HepG2 (cell line): ENCODE data around the gene RAP1GAP2. TPM values are rescaled to one million over a fixed set of nuclear protein-coding genes. Genes with fewer than 3 reads are reported as not detected.
A peak's percentile ranks its signal among the peaks of the same experiment; 100 is the strongest.

Source experiments
- ATAC-seq: fragments of 200-7000 bp; cut with Tn5 transposase; 3 replicates; pipeline ENCODE4 v1.9.1; 2020; ENCODE audit warnings: mild to moderate bottlenecking, moderate library complexity
- BruUV-seq: library from RNA; stranded (reverse); fragments of 400-500 nt; replicated peaks from 2 replicates; lab custom pipeline; 2021; lab: Mats Ljungman, UMichigan
- CTCF ChIA-PET: fragments of 300-600 bp; formaldehyde crosslinking; extraction: SDS; loops from one replicate; lab custom pipeline; 2021; ENCODE audit warnings: low total read pairs, inconsistent platforms, low intra/inter-chr PET ratio; lab: Yijun Ruan, JAX
- POLR2A ChIA-PET: fragments of 350-600 bp; sonication (Branson Sonifier 250); formaldehyde crosslinking; loops from one replicate; lab custom pipeline; 2020; ENCODE audit warnings: antibody characterized with exemption, inconsistent platforms; lab: Yijun Ruan, JAX
- DNase-seq: peaks from one replicate; pipeline ENCODE4 v3.0.0-alpha.2; 2015; ENCODE audit warnings: low spot score
- FAIRE-seq: peaks from 3 replicates; lab custom pipeline; 2011; peaks lifted over from hg19 to GRCh38; lab: Jason Lieb, UNC
- H2AFZ ChIP-seq: one replicate; pipeline ENCODE4 v1.6.1; 2011; ENCODE audit warnings: low read length, inconsistent platforms
- H3K27ac ChIP-seq: fragments of 300-600 bp; 3 replicates; pipeline ENCODE4 v1.8.0; 2011; ENCODE audit warnings: mixed run types, mild to moderate bottlenecking, mixed read lengths, low read length, inconsistent platforms; ENCODE audit not compliant: insufficient read depth; ENCODE audit errors: extremely low read length
- H3K27me3 ChIP-seq, 2 experiments: fragments of 200-600 bp in 1 of 2; 2 replicates in 1 of 2; 3 replicates in 1 of 2; pipeline versions ENCODE4 v1.6.0 to v1.8.0; 2011; ENCODE audit warnings: low read length in 2 of 2, mild to moderate bottlenecking in 2 of 2, moderate library complexity in 2 of 2, inconsistent platforms in 1 of 2; ENCODE audit not compliant: insufficient read depth in 2 of 2, control insufficient read depth in 1 of 2
- H3K36me3 ChIP-seq, 2 experiments: fragments of 200-600 bp in 1 of 2; replicated peaks in 1 of 2; 2 replicates in 1 of 2; 3 replicates in 1 of 2; pipeline versions ENCODE4 v1.5.1 to v1.8.0; 2011; ENCODE audit warnings: low read length in 2 of 2, inconsistent platforms in 1 of 2; ENCODE audit not compliant: insufficient read depth in 2 of 2, control insufficient read depth in 1 of 2
- H3K4me1 ChIP-seq: 2 replicates; pipeline ENCODE4 v1.5.1; 2012; ENCODE audit warnings: low read length, inconsistent platforms; ENCODE audit not compliant: insufficient read depth
- H3K4me2 ChIP-seq: 2 replicates; pipeline ENCODE4 v1.6.0; 2011; ENCODE audit warnings: low read depth, low read length, inconsistent platforms
- H3K4me3 ChIP-seq, 3 experiments: fragments of 200-600 bp in 1 of 3; sonication (generic), shearing (Covaris generic) in 1 of 3; replicated peaks in 1 of 3; 2 replicates each; pipeline ENCODE4 v1.5.1; 2011 to 2016; ENCODE audit warnings: low read length in 3 of 3, inconsistent platforms in 2 of 3, low read depth in 2 of 3, mild to moderate bottlenecking in 2 of 3, control low read depth in 1 of 3, mixed read lengths in 1 of 3; ENCODE audit not compliant: insufficient read depth in 1 of 3
- H3K79me2 ChIP-seq: one replicate; pipeline ENCODE4 v1.6.1; 2011; ENCODE audit warnings: low read length, inconsistent platforms; ENCODE audit not compliant: insufficient read depth
- H3K9ac ChIP-seq: 2 replicates; pipeline ENCODE4 v1.6.0; 2011; ENCODE audit warnings: mild to moderate bottlenecking, low read depth, low read length, inconsistent platforms; ENCODE audit not compliant: insufficient read depth
- H3K9me3 ChIP-seq: 2 replicates; pipeline ENCODE4 v1.5.1; 2012; ENCODE audit warnings: mild to moderate bottlenecking, low read length
- H4K20me1 ChIP-seq: 2 replicates; pipeline ENCODE4 v1.6.0; 2011; ENCODE audit warnings: inconsistent platforms, mild to moderate bottlenecking, low read length, moderate library complexity; ENCODE audit not compliant: insufficient read depth
- CBX5 ChIP-seq: sonication (generic); formaldehyde crosslinking; IDR thresholded peaks from 2 replicates; pipeline ENCODE4 v1.4.0; 2020; ENCODE audit warnings: missing genetic modification reagents, borderline replicate concordance
- GTF2F1 ChIP-seq: fragments of 150-350 bp; IDR thresholded peaks from 2 replicates; pipeline ENCODE4 v1.6.1; 2014; ENCODE audit warnings: low read length
- WIZ ChIP-seq: sonication (generic); formaldehyde crosslinking; IDR thresholded peaks from 2 replicates; pipeline ENCODE4 v1.5.1; 2020; ENCODE audit warnings: mild to moderate bottlenecking, missing genetic modification reagents
- ZMYM3 ChIP-seq: sonication (generic); formaldehyde crosslinking; IDR thresholded peaks from 2 replicates; pipeline ENCODE4 v1.5.1; 2020; ENCODE audit warnings: mild to moderate bottlenecking, missing genetic modification reagents
- ZNF768 ChIP-seq: sonication (generic); formaldehyde crosslinking; IDR thresholded peaks from 2 replicates; pipeline ENCODE4 v1.4.0; 2020; ENCODE audit warnings: missing genetic modification reagents
- WGBS: methylation state at CpG from one replicate; pipeline ENCODE4 v1.1.6; 2017; ENCODE audit warnings: low lambda C conversion rate; 5-methylcytosine and 5-hydroxymethylcytosine counted together
- in situ Hi-C: cut with HindIII; loops from 2 replicates; pipeline ENCODE4 v1.10.0; 2017; ENCODE audit warnings: low pct_unique_long_range_greater_than_20kb; ENCODE audit not compliant: extremely low pct_ligation_motif_present
- intact Hi-C: fragments of 100-400 bp; cut with micrococcal nuclease; formaldehyde crosslinking; loops from one replicate; pipeline ENCODE4 v1.10.0; 2022; ENCODE audit not compliant: unreplicated experiment
- polyA plus RNA-seq, 8 experiments: library from polyadenylated mRNA; depleted of rRNA in 3 of 8; stranded (reverse) in 7 of 8; unstranded in 1 of 8; fragments of >200 nt; fragmentation: Illumina TruSeq in 4 of 8; extraction: Trizol in 4 of 8; gene quantifications; 2 replicates each; pipeline versions ENCODE4 v1.2.1 to v1.2.3, GENCODE V29; 2011 to 2016; ENCODE audit warnings: low read depth in 4 of 8, missing spikeins in 1 of 8, mixed read lengths in 1 of 8; ENCODE audit not compliant: insufficient read depth in 1 of 8
- total RNA-seq, 5 experiments: library from RNA; depleted of rRNA; stranded (reverse); fragments of >200 nt; fragmentation: Illumina TruSeq; extraction: Trizol; gene quantifications; 2 replicates each; pipeline ENCODE4 v1.2.3, GENCODE V29; 2016; ENCODE audit warnings: low read depth in 1 of 5
- TF ChIP-seq, protein P1 (sequence below): sonication (generic); formaldehyde crosslinking; IDR thresholded peaks from 2 replicates; pipeline ENCODE4 v1.8.1; 2023; ENCODE audit warnings: mild to moderate bottlenecking, inconsistent platforms, moderate library complexity, missing genetic modification reagents, borderline replicate concordance
- TF ChIP-seq, protein P2 (sequence below): IDR thresholded peaks from 2 replicates; pipeline ENCODE4 v1.6.1; 2012; ENCODE audit warnings: inconsistent platforms
- TF ChIP-seq, protein P3 (sequence below): sonication (generic); formaldehyde crosslinking; IDR thresholded peaks from 2 replicates; pipeline ENCODE4 v1.4.0; 2020; ENCODE audit warnings: missing genetic modification reagents

The RAP1GAP2 gene
- total and polyA plus RNA-seq, 2 of the 13 experiments (the other 11 are each of a cell fraction or from before 2014, with no cell fraction given), result 10.9 to 12.0 TPM

DNA sequence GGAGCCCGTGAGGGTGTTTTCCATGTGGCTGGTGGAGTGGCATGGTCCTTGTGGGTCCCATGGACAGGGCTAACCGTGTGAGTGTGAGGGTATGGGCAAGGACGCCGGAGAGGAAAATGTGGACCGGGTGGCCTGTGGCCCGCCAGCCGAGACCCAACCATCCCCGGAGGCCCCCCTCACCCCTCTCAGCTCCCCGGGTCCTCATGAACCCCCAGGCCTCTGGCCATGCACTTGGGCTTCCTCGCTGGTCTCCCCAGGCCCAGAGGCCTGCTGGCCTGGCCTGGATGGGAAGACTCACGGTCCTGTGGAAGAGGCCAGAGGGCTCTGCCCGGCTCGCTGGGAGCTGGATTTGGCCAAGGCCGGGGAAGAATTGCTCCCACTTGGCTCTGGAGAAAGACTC is 13.1 kb downstream of the RAP1GAP2 start:
- WGBS, result 77% methylated on average over 5 of the region's 14 CpGs
- ChIA-PET POLR2A (no interaction called here), CTCF (no interaction called here)
- Histone ChIP-seq H3K79me2 (no peaks in the 10 kb centered on the region), H3K27ac (no peak overlapping the region), H3K9ac (no peak overlapping the region), H3K4me3 (no peak overlapping the region), H3K4me2 (no peak overlapping the region), H3K9me3 (no peaks in the 10 kb centered on the region), H2AFZ (no peak overlapping the region), H3K4me1 (no peaks in the 10 kb centered on the region), H4K20me1 (no peaks in the 10 kb centered on the region), H3K36me3 (no peaks in the 10 kb centered on the region), H3K27me3 (peaks cover 0 to 3% of the 10 kb centered on the region in 2 experiments; a peak in 1 of 5 replicates)
- TF ChIP-seq, protein P1, sequence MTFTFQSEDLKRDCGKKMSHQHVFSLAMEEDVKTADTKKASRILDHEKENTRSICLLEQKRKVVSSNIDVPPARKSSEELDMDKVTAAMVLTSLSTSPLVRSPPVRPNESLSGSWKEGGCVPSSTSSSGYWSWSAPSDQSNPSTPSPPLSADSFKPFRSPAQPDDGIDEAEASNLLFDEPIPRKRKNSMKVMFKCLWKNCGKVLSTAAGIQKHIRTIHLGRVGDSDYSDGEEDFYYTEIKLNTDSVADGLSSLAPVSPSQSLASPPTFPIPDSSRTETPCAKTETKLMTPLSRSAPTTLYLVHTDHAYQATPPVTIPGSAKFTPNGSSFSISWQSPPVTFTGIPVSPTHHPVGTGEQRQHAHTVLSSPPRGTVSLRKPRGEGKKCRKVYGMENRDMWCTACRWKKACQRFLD (CRISPR knock-in tag), result no peak
- TF ChIP-seq, protein P2, sequence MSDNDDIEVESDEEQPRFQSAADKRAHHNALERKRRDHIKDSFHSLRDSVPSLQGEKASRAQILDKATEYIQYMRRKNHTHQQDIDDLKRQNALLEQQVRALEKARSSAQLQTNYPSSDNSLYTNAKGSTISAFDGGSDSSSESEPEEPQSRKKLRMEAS, result no peak
- TF ChIP-seq CBX5 (CRISPR knock-in tag), result no peak
- in situ Hi-C loops, result no loop called here
- DNase-seq (no peak), FAIRE-seq (no peak), ATAC-seq (no peak)
- intact Hi-C loops, result no loop called here
- no TSS peak for BruUV-seq

DNA sequence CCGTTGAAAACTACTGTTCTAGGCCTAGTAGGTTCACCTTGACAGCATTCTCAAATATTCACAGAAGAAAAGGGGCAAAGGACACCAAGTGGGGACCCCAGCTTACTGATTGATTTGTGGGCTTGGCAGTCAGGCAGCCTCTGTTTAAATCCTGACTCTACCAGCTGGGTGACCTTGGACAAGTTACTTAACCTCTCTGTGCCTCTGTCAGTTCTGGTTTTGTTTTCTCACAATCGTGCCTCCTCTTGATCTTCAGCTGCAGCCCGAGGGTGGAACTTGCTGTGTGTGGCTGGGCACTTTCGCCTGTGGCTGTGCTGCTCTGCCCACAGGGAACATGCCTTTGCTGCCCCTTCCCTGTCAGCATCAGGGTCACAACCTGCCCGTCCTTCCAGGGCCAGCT is 17.8 kb downstream of the RAP1GAP2 start:
- no peak for DNase-seq
- 21% methylated on average over 5 of the region's 5 CpGs for WGBS
- in situ Hi-C loops, result no loop called here
- Histone ChIP-seq H3K27me3 (no peaks in the 10 kb centered on the region; a peak in 1 of 5 replicates), H3K4me1 (no peaks in the 10 kb centered on the region), H4K20me1 (no peaks in the 10 kb centered on the region), H3K4me3 (no peak overlapping the region), H3K9ac (no peak overlapping the region), H3K4me2 (no peak overlapping the region), H3K27ac (no peak overlapping the region), H2AFZ (no peak overlapping the region), H3K9me3 (no peaks in the 10 kb centered on the region), H3K79me2 (no peaks in the 10 kb centered on the region), H3K36me3 (no peaks in the 10 kb centered on the region)
- CTCF ChIA-PET, result no interaction called here
- no peak for ATAC-seq
- TF ChIP-seq GTF2F1, result no peak
- TF ChIP-seq ZMYM3 (CRISPR knock-in tag), result peak; percentile 53; the same call in 1 of the 2 replicates
- peak; percentile 95 for TF ChIP-seq ZNF768
- no peak for TF ChIP-seq WIZ (CRISPR knock-in tag)
- TF ChIP-seq, protein P3, sequence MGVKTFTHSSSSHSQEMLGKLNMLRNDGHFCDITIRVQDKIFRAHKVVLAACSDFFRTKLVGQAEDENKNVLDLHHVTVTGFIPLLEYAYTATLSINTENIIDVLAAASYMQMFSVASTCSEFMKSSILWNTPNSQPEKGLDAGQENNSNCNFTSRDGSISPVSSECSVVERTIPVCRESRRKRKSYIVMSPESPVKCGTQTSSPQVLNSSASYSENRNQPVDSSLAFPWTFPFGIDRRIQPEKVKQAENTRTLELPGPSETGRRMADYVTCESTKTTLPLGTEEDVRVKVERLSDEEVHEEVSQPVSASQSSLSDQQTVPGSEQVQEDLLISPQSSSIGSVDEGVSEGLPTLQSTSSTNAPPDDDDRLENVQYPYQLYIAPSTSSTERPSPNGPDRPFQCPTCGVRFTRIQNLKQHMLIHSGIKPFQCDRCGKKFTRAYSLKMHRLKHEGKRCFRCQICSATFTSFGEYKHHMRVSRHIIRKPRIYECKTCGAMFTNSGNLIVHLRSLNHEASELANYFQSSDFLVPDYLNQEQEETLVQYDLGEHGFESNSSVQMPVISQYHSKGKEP (CRISPR knock-in tag), result no peak
- intact Hi-C loops, result no loop called here
- no TSS peak for BruUV-seq
- POLR2A ChIA-PET, result no interaction called here
- FAIRE-seq, result no peak
